Measurements from ENCODE around the gene BCAP31. TPM values are rescaled to one million over a fixed set of nuclear protein-coding genes. Genes with fewer than 3 reads are reported as not detected.

The BCAP31 gene
- total RNA-seq, 1 donor from 2014 or later = 219 TPM

DNA sequence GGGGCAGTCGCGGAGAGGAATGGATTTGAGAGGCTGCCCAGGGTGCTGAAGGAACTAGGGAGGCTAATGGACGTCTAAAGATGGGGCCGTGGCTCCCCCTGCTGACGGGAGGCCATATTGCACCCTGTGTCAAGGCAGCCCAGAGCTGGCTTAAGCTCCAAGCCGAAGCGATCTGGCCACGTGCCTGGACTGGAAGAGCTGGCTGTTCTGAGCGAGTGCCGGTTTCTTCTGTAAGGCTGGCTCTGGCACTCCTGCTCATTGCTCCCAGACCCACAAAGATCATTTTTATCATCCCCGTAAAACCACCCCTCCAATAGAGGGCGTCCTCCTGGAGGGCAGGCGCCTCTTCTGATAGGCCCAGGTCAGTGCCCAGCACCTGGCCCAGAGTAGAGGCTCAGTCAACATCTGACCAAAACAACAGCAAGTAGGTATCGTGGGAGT lies 56.2 kb downstream of the BCAP31 start:
- Histone ChIP-seq H3K4me3 (ENCODE audit: insufficient read depth, low read depth, low read length) (no peak overlapping the region), H2AFZ (ENCODE audit: low read depth, low read length) (no peak overlapping the region), H4K20me1 (ENCODE audit: insufficient read depth, low read length) (no peaks in the 10 kb centered on the region), H3K79me2 (ENCODE audit: insufficient read depth, low read length) (no peaks in the 10 kb centered on the region), H3K36me3 (ENCODE audit: insufficient read depth, low read length) (no peaks in the 10 kb centered on the region), H3K4me1 (ENCODE audit: insufficient read depth, low read length) (no peaks in the 10 kb centered on the region), H3K27ac (ENCODE audit: low read depth, low read length) (no peak overlapping the region), H3K9me3 (ENCODE audit: insufficient read depth, low read depth, low read length) (no peaks in the 10 kb centered on the region), H3K27me3 (ENCODE audit: insufficient read depth, low read length) (peaks cover 5% of the 10 kb centered on the region), H3K4me2 (ENCODE audit: low read length) (peak overlapping the region; percentile 30), H3K9ac (ENCODE audit: low read length) (no peak overlapping the region)
- peak; percentile 87 for FAIRE-seq
- Mint-ChIP-seq H3K4me1 (ENCODE audit: low read depth, unreplicated experiment) (no peaks in the 10 kb centered on the region), H3K9me3 (ENCODE audit: unreplicated experiment) (no peaks in the 10 kb centered on the region), H3K4me3 (ENCODE audit: unreplicated experiment) (no peak overlapping the region), H3K27me3 (ENCODE audit: low read depth, unreplicated experiment) (peaks cover 24% of the 10 kb centered on the region), H3K27ac (ENCODE audit: unreplicated experiment) (no peak overlapping the region), H3K36me3 (ENCODE audit: low read depth, unreplicated experiment) (no peaks in the 10 kb centered on the region)
- no peak for TF ChIP-seq EZH2 (IDR thresholded peaks at IDR 0.05; ENCODE audit: insufficient read depth, low read length)
- TF ChIP-seq, protein P1, sequence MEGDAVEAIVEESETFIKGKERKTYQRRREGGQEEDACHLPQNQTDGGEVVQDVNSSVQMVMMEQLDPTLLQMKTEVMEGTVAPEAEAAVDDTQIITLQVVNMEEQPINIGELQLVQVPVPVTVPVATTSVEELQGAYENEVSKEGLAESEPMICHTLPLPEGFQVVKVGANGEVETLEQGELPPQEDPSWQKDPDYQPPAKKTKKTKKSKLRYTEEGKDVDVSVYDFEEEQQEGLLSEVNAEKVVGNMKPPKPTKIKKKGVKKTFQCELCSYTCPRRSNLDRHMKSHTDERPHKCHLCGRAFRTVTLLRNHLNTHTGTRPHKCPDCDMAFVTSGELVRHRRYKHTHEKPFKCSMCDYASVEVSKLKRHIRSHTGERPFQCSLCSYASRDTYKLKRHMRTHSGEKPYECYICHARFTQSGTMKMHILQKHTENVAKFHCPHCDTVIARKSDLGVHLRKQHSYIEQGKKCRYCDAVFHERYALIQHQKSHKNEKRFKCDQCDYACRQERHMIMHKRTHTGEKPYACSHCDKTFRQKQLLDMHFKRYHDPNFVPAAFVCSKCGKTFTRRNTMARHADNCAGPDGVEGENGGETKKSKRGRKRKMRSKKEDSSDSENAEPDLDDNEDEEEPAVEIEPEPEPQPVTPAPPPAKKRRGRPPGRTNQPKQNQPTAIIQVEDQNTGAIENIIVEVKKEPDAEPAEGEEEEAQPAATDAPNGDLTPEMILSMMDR (IDR thresholded peaks at IDR 0.05; ENCODE audit: insufficient read depth, low read depth, low read length) = peak; percentile 52
- peak; percentile 24 for DNase-seq (ENCODE audit: low read depth)

GRCh38 chrX:153667281-153667955 lies 56.8 kb downstream of the BCAP31 start:
- H3K4me3 Mint-ChIP-seq (ENCODE audit: unreplicated experiment) = peak overlapping the region; percentile 14
- FAIRE-seq (no peak), DNase-seq (ENCODE audit: low read depth) (no peak)
- Histone ChIP-seq H3K4me2 (ENCODE audit: low read length) (peak overlapping the region; percentile 30), H3K9ac (ENCODE audit: low read length) (no peak overlapping the region), H3K4me3 (ENCODE audit: insufficient read depth, low read depth, low read length) (no peak overlapping the region), H3K9me3 (ENCODE audit: insufficient read depth, low read depth, low read length) (no peaks in the 10 kb centered on the region), H4K20me1 (ENCODE audit: insufficient read depth, low read length) (no peaks in the 10 kb centered on the region), H3K27me3 (ENCODE audit: insufficient read depth, low read length) (peaks cover 3% of the 10 kb centered on the region), H3K4me1 (ENCODE audit: insufficient read depth, low read length) (no peaks in the 10 kb centered on the region), H3K27ac (ENCODE audit: low read depth, low read length) (no peak overlapping the region), H2AFZ (ENCODE audit: low read depth, low read length) (no peak overlapping the region), H3K79me2 (ENCODE audit: insufficient read depth, low read length) (no peaks in the 10 kb centered on the region), H3K36me3 (ENCODE audit: insufficient read depth, low read length) (no peaks in the 10 kb centered on the region)
- peaks cover 25% of the 10 kb centered on the region for H3K27me3 Mint-ChIP-seq (ENCODE audit: low read depth, unreplicated experiment)
- TF ChIP-seq, protein P1 (IDR thresholded peaks at IDR 0.05; ENCODE audit: insufficient read depth, low read depth, low read length) = no peak
- no peak for TF ChIP-seq EZH2 (IDR thresholded peaks at IDR 0.05; ENCODE audit: insufficient read depth, low read length)
- no peaks in the 10 kb centered on the region for H3K9me3 Mint-ChIP-seq (ENCODE audit: unreplicated experiment)
- H3K27ac Mint-ChIP-seq (ENCODE audit: unreplicated experiment) = no peak overlapping the region
- H3K36me3 Mint-ChIP-seq (ENCODE audit: low read depth, unreplicated experiment) = no peaks in the 10 kb centered on the region
- H3K4me1 Mint-ChIP-seq (ENCODE audit: low read depth, unreplicated experiment) = no peaks in the 10 kb centered on the region

DNA sequence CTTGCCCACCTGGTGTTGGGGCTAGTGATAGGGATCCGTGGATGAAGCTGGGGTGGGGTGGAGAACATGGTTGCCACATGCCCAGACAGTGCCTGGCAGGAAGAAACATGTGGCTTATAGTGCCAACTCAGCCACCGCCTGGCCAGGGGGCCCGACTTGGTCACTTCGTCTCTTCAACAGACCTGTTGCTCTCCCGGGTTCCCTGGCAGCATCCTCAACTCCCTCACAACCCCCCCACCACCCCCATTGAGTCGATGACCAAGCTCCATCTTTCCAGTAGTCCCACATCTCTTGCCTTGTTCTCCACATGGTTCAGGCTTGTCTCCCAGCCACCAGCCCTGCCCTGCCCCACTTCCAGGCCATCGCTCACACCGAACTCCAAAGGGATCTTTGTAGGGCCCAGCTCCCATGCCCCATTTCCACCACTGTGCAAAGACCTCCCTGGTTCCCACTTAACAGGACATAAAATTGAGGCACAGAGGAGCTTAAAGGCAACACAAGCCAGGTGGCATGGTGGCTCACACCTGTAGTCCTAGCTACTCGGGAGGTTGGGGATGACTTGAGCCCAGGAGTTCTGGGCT lies 58.4 kb downstream of the BCAP31 start:
- Mint-ChIP-seq H3K36me3 (ENCODE audit: low read depth, unreplicated experiment) (no peaks in the 10 kb centered on the region), H3K4me3 (ENCODE audit: unreplicated experiment) (no peak overlapping the region), H3K9me3 (ENCODE audit: unreplicated experiment) (no peaks in the 10 kb centered on the region), H3K27ac (ENCODE audit: unreplicated experiment) (no peak overlapping the region), H3K27me3 (ENCODE audit: low read depth, unreplicated experiment) (peaks cover 38% of the 10 kb centered on the region), H3K4me1 (ENCODE audit: low read depth, unreplicated experiment) (no peaks in the 10 kb centered on the region)
- no peaks in the 10 kb centered on the region for H3K4me1 ChIP-seq (ENCODE audit: insufficient read depth, low read length)
- H3K4me2 ChIP-seq (ENCODE audit: low read length) = no peak overlapping the region
- H3K9ac ChIP-seq (ENCODE audit: low read length) = no peak overlapping the region
- H3K36me3 ChIP-seq (ENCODE audit: insufficient read depth, low read length) = no peaks in the 10 kb centered on the region
- TF ChIP-seq, protein P1 (IDR thresholded peaks at IDR 0.05; ENCODE audit: insufficient read depth, low read depth, low read length) = no peak
- TF ChIP-seq EZH2 (IDR thresholded peaks at IDR 0.05; ENCODE audit: insufficient read depth, low read length) = no peak
- no peak overlapping the region for H3K4me3 ChIP-seq (ENCODE audit: insufficient read depth, low read depth, low read length)
- H3K79me2 ChIP-seq (ENCODE audit: insufficient read depth, low read length) = no peaks in the 10 kb centered on the region
- no peaks in the 10 kb centered on the region for H4K20me1 ChIP-seq (ENCODE audit: insufficient read depth, low read length)
- DNase-seq (ENCODE audit: low read depth) = no peak
- no peaks in the 10 kb centered on the region for H3K9me3 ChIP-seq (ENCODE audit: insufficient read depth, low read depth, low read length)
- H3K27ac ChIP-seq (ENCODE audit: low read depth, low read length) = no peak overlapping the region
- no peak overlapping the region for H2AFZ ChIP-seq (ENCODE audit: low read depth, low read length)
- peaks cover 10% of the 10 kb centered on the region for H3K27me3 ChIP-seq (ENCODE audit: insufficient read depth, low read length)
- FAIRE-seq = no peak

All from astrocyte (in vitro differentiated cells and primary cell).